ENCODE data around the gene LENEP.

LENEP gene

GRCh38 chr1:155000726-155001424 is 7.5 kb downstream of the LENEP start:
- DNase-seq = peak; percentile 86

GRCh38 chr1:155001425-155001674 is 8.0 kb downstream of the LENEP start:
- no peak for DNase-seq

- peak; percentile 99 for DNase-seq
Observed at GRCh38 chr1:155001675-155002463, 8.5 kb downstream of the LENEP start.

- no peak for DNase-seq
Observed at GRCh38 chr1:155002464-155003226, 9.3 kb downstream of the LENEP start, which contains the start of gene ZBTB7B. TSS of gene ZBTB7B (plus strand) at chr1:155002802. CDS start at chr1:155014661, 11,859 bp downstream.

- DNase-seq = peak; percentile 25
Observed at GRCh38 chr1:155003227-155003765, 9.9 kb downstream of the LENEP start.

GRCh38 chr1:155003766-155004351 is 10.5 kb downstream of the LENEP start:
- no peak for DNase-seq

GRCh38 chr1:155004352-155005075 is 11.1 kb downstream of the LENEP start:
- no peak for DNase-seq

GRCh38 chr1:155005076-155006011 is 12.0 kb downstream of the LENEP start:
- no peak for DNase-seq

- DNase-seq = peak; percentile 13
Observed at GRCh38 chr1:155006601-155007101, 13.3 kb downstream of the LENEP start.

GRCh38 chr1:155007251-155007828 is 14.0 kb downstream of the LENEP start:
- DNase-seq = no peak

GRCh38 chr1:155008015-155008941 is 14.9 kb downstream of the LENEP start:
- no peak for DNase-seq

GRCh38 chr1:155009221-155009711 is 15.9 kb downstream of the LENEP start:
- no peak for DNase-seq

- no peak for DNase-seq
Observed at GRCh38 chr1:155009742-155010141, 16.4 kb downstream of the LENEP start.

- DNase-seq = no peak
Observed at GRCh38 chr1:155010211-155010918, 17.0 kb downstream of the LENEP start.

- no peak for DNase-seq
Observed at GRCh38 chr1:155011004-155011416, 17.6 kb downstream of the LENEP start.

GRCh38 chr1:155011437-155012025 is 18.1 kb downstream of the LENEP start:
- no peak for DNase-seq

GRCh38 chr1:155012026-155012546 is 18.7 kb downstream of the LENEP start:
- peak; percentile 73 for DNase-seq
